Stimulated activated naive CD4-positive, alpha-beta T cell treated with Interleukin-2 at 50 U/mL for 16 hours (primary cell): ENCODE data around the gene LMF1.
"Not testable (repeated sequence)": the region's sequence is repeated elsewhere in the genome, so short reads cannot be mapped to it uniquely, and the experiment has no call there.

Experiments
- DNase-seq: peaks from one replicate; lab custom pipeline; 2025; lab: John Stamatoyannopoulos, UW

LMF1 gene

GRCh38 chr16:869823-870641, 100.8 kb downstream of the LMF1 start:
- no peak for DNase-seq

- DNase-seq: no peak
Observed at GRCh38 chr16:868846-869822, 101.7 kb downstream of the LMF1 start.

- no peak for DNase-seq
Observed at GRCh38 chr16:868386-868755, 102.4 kb downstream of the LMF1 start.

GRCh38 chr16:867421-868385, 103.1 kb downstream of the LMF1 start:
- DNase-seq: no peak

- DNase-seq: no peak
Observed at GRCh38 chr16:866252-866896, 104.4 kb downstream of the LMF1 start.

- DNase-seq: no peak
Observed at GRCh38 chr16:865026-865425, 105.8 kb downstream of the LMF1 start.

GRCh38 chr16:861446-861845, 109.3 kb downstream of the LMF1 start:
- no peak for DNase-seq

GRCh38 chr16:860891-861290, 109.9 kb downstream of the LMF1 start:
- DNase-seq: no peak

- DNase-seq: not testable (repeated sequence)
Observed at GRCh38 chr16:858971-859370, 111.8 kb downstream of the LMF1 start.

GRCh38 chr16:858441-858840, 112.3 kb downstream of the LMF1 start:
- not testable (repeated sequence) for DNase-seq

- no peak for DNase-seq
Observed at GRCh38 chr16:856811-857210, 114.0 kb downstream of the LMF1 start.

- no peak for DNase-seq
Observed at GRCh38 chr16:856101-856500, 114.7 kb downstream of the LMF1 start.

- DNase-seq: no peak
Observed at GRCh38 chr16:855471-855870, 115.3 kb downstream of the LMF1 start.

- no peak for DNase-seq
Observed at GRCh38 chr16:854808-855410, 115.9 kb downstream of the LMF1 start.

GRCh38 chr16:853981-854807, 116.6 kb downstream of the LMF1 start:
- DNase-seq: no peak

GRCh38 chr16:853306-853705, 117.5 kb downstream of the LMF1 start:
- DNase-seq: no peak

GRCh38 chr16:852451-853185, 118.2 kb downstream of the LMF1 start:
- DNase-seq: no peak

- DNase-seq: no peak
Observed at GRCh38 chr16:851871-852270, 118.9 kb downstream of the LMF1 start.

- no peak for DNase-seq
Observed at GRCh38 chr16:851209-851810, 119.5 kb downstream of the LMF1 start.
